Medulla oblongata (tissue), 1 donor: ENCODE measurements around the gene FARP1.

Experiments used
- DNase-seq: peaks from one replicate; pipeline ENCODE4 v3.0.0-alpha.2; 2015; ENCODE audit errors: extremely low spot score

Gene FARP1

DNA sequence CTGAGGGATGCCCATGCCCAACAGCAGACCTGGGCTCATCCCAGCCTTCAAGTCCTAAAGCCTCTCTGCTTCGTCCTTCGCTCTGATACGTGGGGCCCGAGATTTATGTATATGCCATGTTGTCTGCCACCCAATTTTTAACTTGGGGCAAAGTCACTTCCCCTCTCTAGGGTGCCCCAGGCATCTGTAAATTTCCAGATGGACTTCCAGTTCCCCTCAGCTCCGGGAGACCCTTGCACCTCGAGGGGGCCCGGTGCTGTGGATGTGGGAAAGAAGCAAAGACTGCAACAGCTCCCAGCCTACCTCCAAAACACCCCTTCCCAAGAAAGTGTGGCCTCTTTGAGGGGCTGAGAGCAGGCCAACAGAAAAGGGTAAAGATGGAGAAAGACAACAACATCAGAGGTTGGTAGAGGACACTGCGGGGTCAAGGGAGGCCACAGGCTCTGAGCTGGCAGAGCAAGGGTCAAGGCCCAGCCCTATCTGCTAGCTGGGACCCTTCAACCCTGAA lies 336.7 kb downstream of the FARP1 start:
- no peak for DNase-seq

DNA sequence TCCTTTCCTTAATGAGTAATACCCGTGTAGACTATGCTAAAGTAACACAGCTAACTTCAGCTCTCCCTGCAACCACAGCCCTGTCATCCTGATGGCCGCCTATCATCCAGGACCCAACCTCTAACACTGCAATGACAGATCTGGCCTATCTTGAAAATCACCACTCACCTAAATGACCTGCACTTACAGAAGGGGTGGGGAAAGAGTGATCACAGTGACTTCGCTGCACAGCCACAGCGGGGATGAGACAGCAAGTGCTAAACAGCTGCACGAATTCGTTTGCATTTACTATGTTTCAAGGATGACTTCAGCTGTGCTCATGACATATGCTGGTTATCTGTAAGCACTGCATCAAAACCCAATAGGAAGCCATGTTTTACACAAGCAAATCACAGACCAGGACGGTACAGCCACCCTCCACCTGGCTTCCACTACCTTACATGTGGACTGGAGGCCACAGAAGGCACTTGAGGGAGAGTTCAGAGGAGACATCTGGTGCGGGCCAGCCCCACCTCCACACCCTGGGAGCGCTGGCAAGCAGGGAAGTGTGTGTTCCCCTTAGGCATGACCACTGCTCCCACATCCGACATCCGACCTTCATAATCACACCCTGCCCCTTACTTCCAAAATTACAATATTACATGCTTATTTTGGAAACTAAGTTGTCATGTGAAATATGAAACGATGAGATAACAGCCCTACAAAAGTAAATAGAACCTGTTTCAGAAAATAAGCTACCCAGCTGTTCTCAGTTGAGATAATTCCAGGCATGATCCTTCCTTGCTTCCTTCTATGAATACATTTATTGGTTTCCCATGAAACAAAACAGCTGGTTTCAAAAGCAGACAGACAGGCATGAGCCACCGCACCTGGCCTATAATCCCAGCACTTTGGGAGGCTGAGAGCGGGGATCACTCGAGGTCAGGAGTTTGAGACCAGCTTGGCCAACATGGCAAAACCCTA lies 338.3 kb downstream of the FARP1 start:
- DNase-seq: no peak

DNA sequence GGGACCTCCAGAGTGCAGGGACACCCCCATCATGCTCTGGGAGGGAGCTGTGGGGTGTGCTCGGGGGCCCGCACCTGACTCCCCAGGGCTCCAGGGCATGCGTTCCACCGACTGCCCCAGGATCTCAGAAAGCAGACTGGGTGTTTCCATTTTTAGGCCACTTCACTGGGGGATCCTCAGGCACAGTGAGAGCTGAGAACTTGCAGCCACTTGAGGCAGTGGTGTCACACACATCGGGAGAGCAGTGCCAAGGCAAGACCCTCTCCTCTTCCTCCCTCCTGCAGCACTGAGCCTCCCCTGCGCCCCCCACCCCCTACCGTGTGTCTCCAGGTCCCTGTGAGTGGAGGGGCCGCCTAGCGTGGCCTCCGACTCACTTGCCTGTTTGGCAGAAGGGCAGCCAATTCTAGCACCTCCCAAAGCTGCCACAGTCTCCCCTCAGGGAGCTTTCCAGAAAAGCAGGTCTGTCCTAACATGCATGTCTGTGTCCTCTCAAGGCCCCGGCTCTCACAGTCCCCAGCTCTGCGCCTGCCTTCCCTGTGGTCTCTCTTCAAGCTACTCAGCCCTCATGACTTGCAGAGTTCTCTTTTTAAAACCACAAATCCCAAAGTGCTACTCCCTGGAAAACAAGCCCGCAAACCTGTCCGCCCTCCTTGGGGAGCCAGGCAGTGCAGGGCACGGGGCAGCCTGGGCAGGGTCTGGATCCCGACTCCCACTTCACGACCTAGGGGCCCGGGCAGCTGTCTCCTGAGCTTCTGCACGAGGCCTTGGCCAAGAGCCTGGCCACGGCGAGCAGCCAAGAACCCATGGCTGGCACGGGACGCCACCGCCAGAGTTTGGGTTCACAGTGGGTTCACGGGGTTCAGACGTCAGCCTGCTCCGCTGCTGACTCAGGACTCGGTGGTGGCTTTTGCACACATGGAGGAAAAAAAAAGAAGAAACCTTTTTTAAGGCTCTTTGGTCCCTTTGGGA lies 339.9 kb downstream of the FARP1 start:
- DNase-seq: peak; percentile 66

GRCh38 chr13:98483601-98484288 lies 340.9 kb downstream of the FARP1 start:
- DNase-seq: no peak

GRCh38 chr13:98484289-98485219 lies 341.7 kb downstream of the FARP1 start:
- DNase-seq: no peak

GRCh38 chr13:98485561-98485960 lies 342.7 kb downstream of the FARP1 start:
- no peak for DNase-seq

GRCh38 chr13:98486412-98486811 lies 343.5 kb downstream of the FARP1 start:
- no peak for DNase-seq

DNA sequence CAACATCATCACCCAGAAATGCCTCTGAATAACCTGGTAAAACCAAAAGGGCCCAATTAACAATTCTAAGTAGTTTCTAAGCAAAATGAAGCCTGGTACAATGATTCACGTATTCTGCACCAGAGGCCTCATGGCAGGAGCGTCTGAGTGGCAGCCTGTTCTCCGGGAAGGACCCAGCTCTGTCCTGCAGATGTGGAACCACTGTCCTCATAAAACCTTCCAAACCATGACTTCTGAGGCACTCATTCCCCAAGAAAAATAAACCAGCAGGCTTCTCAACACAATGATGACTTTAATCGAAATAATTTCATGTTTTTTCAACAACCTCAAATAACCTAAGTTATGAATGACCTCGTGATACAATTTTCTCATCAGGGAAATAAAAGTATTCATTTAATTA lies 344.1 kb downstream of the FARP1 start:
- DNase-seq: no peak

GRCh38 chr13:98487522-98487921 lies 344.6 kb downstream of the FARP1 start:
- DNase-seq: no peak

GRCh38 chr13:98488736-98489135 lies 345.8 kb downstream of the FARP1 start:
- DNase-seq: no peak

DNA sequence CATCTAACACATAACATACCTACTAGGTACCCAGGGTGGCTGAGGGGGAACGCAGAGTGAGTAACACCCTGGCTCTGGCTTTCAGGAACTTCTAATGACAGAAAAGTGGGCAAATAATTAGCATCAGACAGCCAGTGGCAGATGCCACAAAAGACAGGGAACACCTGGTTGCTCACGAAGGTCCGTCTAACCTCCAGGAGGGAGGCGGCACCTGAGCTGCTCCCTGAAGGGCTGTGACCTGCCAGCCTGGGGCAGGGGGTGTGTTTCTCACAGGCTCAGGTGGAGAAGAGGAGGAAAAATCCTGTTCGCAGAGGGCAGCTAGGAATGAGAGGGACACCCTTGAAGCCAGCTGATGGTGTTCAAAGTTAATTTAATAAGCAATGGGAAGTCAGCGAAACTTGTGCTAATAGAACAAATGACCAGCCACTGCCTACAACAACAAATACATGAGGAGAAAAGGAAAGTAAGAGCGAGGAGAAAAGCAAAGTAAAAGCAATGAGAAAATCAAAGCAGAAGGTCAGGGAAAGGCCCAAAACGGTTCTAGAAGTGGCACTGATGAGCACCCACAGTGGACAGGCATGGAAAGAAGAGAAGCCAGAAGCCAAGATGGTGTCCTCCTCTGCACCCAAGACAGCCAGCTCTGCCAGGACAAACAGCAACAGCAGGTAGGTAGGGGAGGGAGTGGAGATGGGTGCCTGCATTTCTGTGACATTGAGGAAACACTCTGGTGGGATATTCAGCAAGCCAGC lies 346.7 kb downstream of the FARP1 start:
- DNase-seq: no peak

- DNase-seq: no peak
Measured at GRCh38 chr13:98490195-98490836, 347.4 kb downstream of the FARP1 start.

- no peak for DNase-seq
Measured at GRCh38 chr13:98490866-98491265, 348.0 kb downstream of the FARP1 start.

DNA sequence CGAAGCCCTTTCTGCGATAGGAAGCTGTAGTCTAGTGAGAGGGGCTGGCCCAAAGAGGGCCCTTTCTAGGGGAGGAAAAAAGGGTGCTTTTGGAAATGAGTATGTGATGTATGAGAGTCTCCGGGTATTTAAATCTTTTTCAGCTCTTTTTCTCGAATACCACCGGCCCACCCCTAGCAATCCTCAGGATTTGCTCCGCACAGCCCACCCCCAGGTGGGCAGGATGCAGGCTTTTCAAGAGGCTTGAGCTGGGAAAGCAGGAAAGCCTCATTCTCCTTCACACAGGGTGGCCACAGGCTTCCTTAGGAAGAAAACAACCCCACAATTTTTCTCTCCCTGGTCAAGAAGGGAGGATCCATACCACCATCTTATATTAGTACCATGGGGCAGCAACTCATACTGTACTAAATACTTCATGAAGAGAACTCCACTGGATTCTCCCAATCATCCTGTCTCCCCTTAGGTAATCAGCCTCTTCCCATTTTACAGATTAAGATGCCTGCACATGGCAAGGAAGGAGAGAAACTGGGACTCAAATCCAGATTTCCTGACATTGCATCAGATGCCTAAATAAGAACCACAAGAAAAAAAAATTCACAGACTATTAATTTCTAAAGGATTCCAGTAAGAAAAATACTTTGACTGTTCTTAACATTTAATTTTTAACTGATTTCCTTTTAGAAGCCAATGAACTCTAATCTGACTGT lies 349.6 kb downstream of the FARP1 start:
- DNase-seq: no peak

DNA sequence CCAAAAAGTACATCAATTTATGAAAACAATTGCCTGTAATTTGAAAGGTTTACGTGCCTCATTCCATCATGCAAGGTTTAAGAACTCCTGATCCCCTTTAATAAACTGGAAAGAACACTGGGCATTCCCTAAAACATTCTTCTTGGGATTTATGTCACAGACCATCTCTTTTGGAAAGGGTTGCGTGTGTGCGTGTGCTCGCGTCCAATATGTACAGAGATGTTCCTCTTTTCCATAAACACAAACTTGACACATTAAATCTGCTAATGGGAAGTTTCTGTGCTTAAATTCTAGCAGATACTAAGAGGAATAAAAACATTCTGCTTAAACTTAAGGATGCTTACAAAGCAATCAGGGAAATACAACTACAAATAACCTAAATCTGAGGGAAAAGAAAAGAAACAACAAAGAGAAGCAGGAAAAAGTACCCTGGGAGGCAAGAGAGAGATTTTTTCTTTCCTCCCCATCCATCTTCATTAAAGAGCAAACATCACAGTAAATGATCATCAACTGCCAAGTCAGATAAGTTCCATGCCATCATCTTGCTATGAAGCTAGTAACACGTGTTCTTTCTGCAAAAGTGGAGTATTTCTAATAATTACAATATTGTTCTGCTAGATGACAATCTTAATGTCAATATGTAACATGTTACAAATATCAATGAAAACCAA lies 350.3 kb downstream of the FARP1 start:
- DNase-seq: no peak

DNA sequence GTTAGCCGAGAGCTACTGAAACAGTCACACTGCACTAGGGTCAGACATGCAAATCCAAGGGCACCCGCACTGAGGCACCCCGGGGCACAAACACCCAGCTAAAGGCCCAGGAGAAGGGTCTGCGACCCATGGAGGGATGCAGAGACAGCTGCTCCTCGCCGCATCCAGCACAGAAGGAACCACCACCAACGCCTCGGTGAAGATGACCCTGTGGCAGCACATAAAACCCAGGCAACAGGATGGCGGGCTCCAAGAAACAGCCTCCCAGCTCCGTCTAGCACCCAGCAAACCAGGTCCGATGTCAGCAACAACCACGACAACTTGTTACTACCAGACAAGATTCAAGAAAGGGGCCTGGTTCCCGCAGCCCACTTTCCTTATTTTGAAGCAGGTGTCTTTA lies 351.9 kb downstream of the FARP1 start:
- DNase-seq: no peak

DNA sequence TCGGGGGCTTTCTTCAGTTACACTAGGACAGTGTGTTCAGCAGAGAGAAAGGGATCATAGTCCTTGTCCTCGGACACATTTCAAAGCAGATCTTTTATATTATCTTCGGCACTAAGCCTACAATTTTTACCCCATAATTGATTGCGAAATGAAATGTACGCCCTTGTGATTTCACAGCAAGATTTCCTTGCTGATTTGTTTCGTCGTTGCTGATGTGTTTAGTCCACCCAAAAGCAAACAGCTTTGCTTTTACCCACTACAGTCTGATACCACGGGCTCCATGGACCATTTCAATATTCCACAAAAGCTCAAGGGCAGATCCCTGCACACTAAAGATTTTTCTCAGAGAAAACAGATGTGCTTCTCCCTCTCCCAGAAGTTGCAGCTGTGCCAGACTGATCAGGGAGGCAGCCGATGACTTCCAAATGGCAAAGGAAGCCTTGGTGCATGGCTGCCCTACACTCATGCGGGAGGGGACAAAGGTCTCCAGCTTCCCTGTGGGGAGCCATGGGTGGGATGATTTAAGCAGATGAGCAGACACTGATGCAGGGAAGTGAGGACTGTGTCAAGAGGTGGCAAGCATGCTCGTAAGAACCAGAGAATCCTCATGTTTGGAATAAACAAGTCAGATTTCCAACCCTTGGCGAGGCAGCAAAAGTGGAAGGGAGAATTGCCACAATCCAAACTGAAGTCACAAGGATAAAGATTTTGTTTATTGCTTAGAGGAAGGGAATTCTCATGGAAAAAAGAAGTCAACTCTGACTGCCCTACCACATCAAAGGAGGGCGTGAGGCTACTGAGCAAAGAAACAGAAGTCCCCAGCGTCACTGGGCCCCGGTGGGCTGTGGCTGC lies 353.0 kb downstream of the FARP1 start:
- DNase-seq: no peak
